Neuronal stem cell (in vitro differentiated cells): Measurements from ENCODE around the gene ABCC4.
A peak's percentile ranks its signal among the peaks of the same experiment; 100 is the strongest.

Experiments
- DNase-seq: peaks from one replicate; pipeline ENCODE4 v3.0.0-alpha.2; 2013; ENCODE audit warnings: low spot score
- H2AFZ ChIP-seq: one replicate; pipeline ENCODE4 v1.6.1; 2013; ENCODE audit warnings: mild to moderate bottlenecking, low read length, inconsistent platforms
- H2AK5ac ChIP-seq: 2 replicates; pipeline ENCODE4 v1.6.1; 2013; ENCODE audit warnings: low read depth, mild to moderate bottlenecking, inconsistent platforms, low read length, moderate library complexity, mixed read lengths
- H2BK120ac ChIP-seq: 2 replicates; pipeline ENCODE4 v1.6.1; 2013; ENCODE audit warnings: low read depth, mild to moderate bottlenecking, inconsistent platforms, low read length, moderate library complexity, mixed read lengths
- H2BK12ac ChIP-seq: one replicate; pipeline ENCODE4 v1.6.1; 2013; ENCODE audit warnings: low read length, inconsistent platforms
- H2BK15ac ChIP-seq: 2 replicates; pipeline ENCODE4 v1.6.1; 2013; ENCODE audit warnings: mild to moderate bottlenecking, low read length, inconsistent platforms, mixed read lengths
- H2BK5ac ChIP-seq: one replicate; pipeline ENCODE4 v1.6.1; 2013; ENCODE audit warnings: inconsistent platforms, mild to moderate bottlenecking, low read length, moderate library complexity
- H3K14ac ChIP-seq: one replicate; pipeline ENCODE4 v1.6.1; 2013; ENCODE audit warnings: low read length, inconsistent platforms
- H3K18ac ChIP-seq: 2 replicates; pipeline ENCODE4 v1.6.1; 2013; ENCODE audit warnings: low read length, inconsistent platforms
- H3K23ac ChIP-seq: 2 replicates; pipeline ENCODE4 v1.6.1; 2013; ENCODE audit warnings: low read depth, mild to moderate bottlenecking, mixed read lengths, low read length, inconsistent platforms; ENCODE audit not compliant: poor library complexity
- H3K27ac ChIP-seq: replicated peaks from 3 replicates; pipeline ENCODE4 v1.5.1; 2013; ENCODE audit warnings: low read length, inconsistent platforms
- H3K27me3 ChIP-seq, 3 experiments: 2 replicates each; pipeline ENCODE4 v1.6.1; 2013; ENCODE audit warnings: low read length in 3 of 3, mild to moderate bottlenecking in 2 of 3, inconsistent platforms in 1 of 3, low read depth in 1 of 3, mixed read lengths in 1 of 3, moderate library complexity in 1 of 3; ENCODE audit not compliant: control insufficient read depth in 3 of 3, insufficient read depth in 3 of 3
- H3K36me3 ChIP-seq, 2 donors: replicated peaks in 1 of 2; 2 replicates each; pipeline ENCODE4 v1.6.1; 2013; ENCODE audit warnings: low read length in 2 of 2; ENCODE audit not compliant: control insufficient read depth in 2 of 2, insufficient read depth in 2 of 2
- H3K4ac ChIP-seq: 2 replicates; pipeline ENCODE4 v1.6.1; 2013; ENCODE audit warnings: inconsistent platforms, mild to moderate bottlenecking, low read length, moderate library complexity
- H3K4me1 ChIP-seq, 2 donors: 1 replicate in 1 of 2; 2 replicates in 1 of 2; pipeline ENCODE4 v1.6.1; 2013; ENCODE audit warnings: low read length in 2 of 2, low read depth in 1 of 2; ENCODE audit not compliant: control insufficient read depth in 2 of 2, insufficient read depth in 1 of 2
- H3K4me2 ChIP-seq: one replicate; pipeline ENCODE4 v1.6.1; 2013; ENCODE audit warnings: mild to moderate bottlenecking, low read length, inconsistent platforms; ENCODE audit not compliant: insufficient read depth, poor library complexity, severe bottlenecking
- H3K4me3 ChIP-seq, 2 donors: 2 replicates each; pipeline ENCODE4 v1.5.1; 2013; ENCODE audit warnings: low read length in 2 of 2, mild to moderate bottlenecking in 2 of 2, inconsistent platforms in 1 of 2, moderate library complexity in 1 of 2
- H3K79me1 ChIP-seq: one replicate; pipeline ENCODE4 v1.6.1; 2013; ENCODE audit warnings: low read depth, mild to moderate bottlenecking, inconsistent platforms, low read length, moderate library complexity
- H3K9ac ChIP-seq: one replicate; pipeline ENCODE4 v1.6.1; 2013; ENCODE audit warnings: mild to moderate bottlenecking, low read depth, low read length, inconsistent platforms; ENCODE audit not compliant: poor library complexity
- H3K9me3 ChIP-seq, 2 donors: replicated peaks in 1 of 2; 2 replicates each; pipeline versions ENCODE3 to v1.6.1; 2013; ENCODE audit warnings: low read length in 2 of 2, mild to moderate bottlenecking in 2 of 2, inconsistent platforms in 1 of 2, low read depth in 1 of 2, mixed read lengths in 1 of 2, moderate library complexity in 1 of 2; ENCODE audit not compliant: control insufficient read depth in 2 of 2, insufficient read depth in 1 of 2
- H4K8ac ChIP-seq: one replicate; pipeline ENCODE4 v1.6.1; 2013; ENCODE audit warnings: low read depth, mild to moderate bottlenecking, inconsistent platforms, low read length, moderate library complexity
- H4K91ac ChIP-seq: one replicate; pipeline ENCODE4 v1.6.1; 2013; ENCODE audit warnings: low read length, low read depth, mild to moderate bottlenecking, inconsistent platforms; ENCODE audit not compliant: poor library complexity
- WGBS, 2 donors: extraction: QIAGEN DNeasy Blood & Tissue Kit; methylation state at CpG; one replicate each; pipeline ENCODE4 v1.1.7; 2013; ENCODE audit warnings: missing lambda C conversion rate in 2 of 2, mixed read lengths in 1 of 2; ENCODE audit not compliant: insufficient read length in 2 of 2, insufficient replicate concordance in 1 of 2; ENCODE audit errors: extremely low coverage in 2 of 2; 5-methylcytosine and 5-hydroxymethylcytosine counted together

The ABCC4 gene

DNA sequence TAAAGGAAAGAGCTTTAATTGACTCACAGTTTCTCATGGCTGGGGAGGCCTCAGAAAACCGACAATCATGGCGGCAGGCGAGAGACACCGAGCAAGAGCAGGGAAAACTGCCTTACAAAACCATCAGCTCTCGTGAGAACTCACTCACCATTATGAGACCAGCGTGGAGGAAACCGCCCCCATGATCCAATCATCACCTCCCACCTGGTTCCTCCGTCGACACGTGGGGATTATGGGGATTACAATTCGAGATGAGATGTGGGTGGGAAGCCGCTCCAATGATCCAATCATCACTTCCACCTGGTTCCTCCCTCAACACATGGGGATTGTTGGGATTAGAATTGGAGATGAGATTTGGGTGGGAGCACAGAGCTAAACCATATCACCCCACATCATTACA lies 293.9 kb downstream of the ABCC4 start:
- WGBS, 2 donors: no CpG with 5 or more reads among the region's 12 CpGs
- no peak overlapping the region for H4K8ac ChIP-seq
- peaks cover 10 to 11% of the 10 kb centered on the region in 2 donors for H3K4me1 ChIP-seq
- no peak overlapping the region for H4K91ac ChIP-seq
- H2BK15ac ChIP-seq: no peak overlapping the region
- H3K27ac ChIP-seq: no peak overlapping the region
- H3K36me3 ChIP-seq: no peaks in the 10 kb centered on the region
- H2AK5ac ChIP-seq: no peak overlapping the region
- no peaks in the 10 kb centered on the region for H3K27me3 ChIP-seq
- peak overlapping the region; percentile 18 for H3K23ac ChIP-seq
- no peak overlapping the region for H2BK120ac ChIP-seq
- H2BK5ac ChIP-seq: no peak overlapping the region
- no peak overlapping the region for H3K4me2 ChIP-seq
- no peak overlapping the region for H2BK12ac ChIP-seq
- H3K9me3 ChIP-seq: no peaks in the 10 kb centered on the region
- DNase-seq: no peak
- H3K79me1 ChIP-seq: no peaks in the 10 kb centered on the region
- no peak overlapping the region for H3K4me3 ChIP-seq
- H3K9ac ChIP-seq: no peak overlapping the region
- no peak overlapping the region for H2AFZ ChIP-seq
- H3K18ac ChIP-seq: no peak overlapping the region
- H3K14ac ChIP-seq: no peak overlapping the region
- no peak overlapping the region for H3K4ac ChIP-seq

DNA sequence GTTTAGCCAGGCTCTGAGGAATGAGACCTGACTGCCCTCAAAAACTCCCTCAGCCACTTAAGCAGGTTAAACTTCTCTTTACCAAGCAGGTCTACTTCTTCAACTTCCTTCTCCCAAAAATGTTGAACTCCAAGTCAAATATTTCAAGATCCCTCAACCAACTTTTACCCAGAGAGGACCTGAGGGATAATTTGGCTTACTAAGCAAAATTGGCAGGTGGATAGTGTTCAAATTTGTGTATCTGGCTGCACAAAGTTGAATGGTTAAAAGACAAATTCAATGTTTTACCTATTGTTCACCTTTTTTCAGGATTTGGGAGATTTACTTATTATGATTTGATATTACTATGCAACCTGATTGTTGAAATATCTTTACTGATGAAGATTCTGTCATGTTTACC lies 296.0 kb downstream of the ABCC4 start:
- H2BK12ac ChIP-seq: no peak overlapping the region
- no peak overlapping the region for H3K4ac ChIP-seq
- H4K91ac ChIP-seq: no peak overlapping the region
- no peak overlapping the region for H3K9ac ChIP-seq
- no peak overlapping the region for H3K23ac ChIP-seq
- H3K79me1 ChIP-seq: no peaks in the 10 kb centered on the region
- H3K9me3 ChIP-seq: no peaks in the 10 kb centered on the region
- H3K18ac ChIP-seq: no peak overlapping the region
- no peak overlapping the region for H3K27ac ChIP-seq
- H3K4me3 ChIP-seq: no peak overlapping the region
- H2BK15ac ChIP-seq: no peak overlapping the region
- H3K14ac ChIP-seq: no peak overlapping the region
- H3K36me3 ChIP-seq: no peaks in the 10 kb centered on the region
- no peak overlapping the region for H2AFZ ChIP-seq
- no peak overlapping the region for H3K4me2 ChIP-seq
- H3K4me1 ChIP-seq: peaks cover 10 to 12% of the 10 kb centered on the region in 2 donors
- H2BK120ac ChIP-seq: no peak overlapping the region
- no peak overlapping the region for H2BK5ac ChIP-seq
- H4K8ac ChIP-seq: no peak overlapping the region
- H2AK5ac ChIP-seq: no peak overlapping the region
- no peak for DNase-seq
- H3K27me3 ChIP-seq: no peaks in the 10 kb centered on the region

DNA sequence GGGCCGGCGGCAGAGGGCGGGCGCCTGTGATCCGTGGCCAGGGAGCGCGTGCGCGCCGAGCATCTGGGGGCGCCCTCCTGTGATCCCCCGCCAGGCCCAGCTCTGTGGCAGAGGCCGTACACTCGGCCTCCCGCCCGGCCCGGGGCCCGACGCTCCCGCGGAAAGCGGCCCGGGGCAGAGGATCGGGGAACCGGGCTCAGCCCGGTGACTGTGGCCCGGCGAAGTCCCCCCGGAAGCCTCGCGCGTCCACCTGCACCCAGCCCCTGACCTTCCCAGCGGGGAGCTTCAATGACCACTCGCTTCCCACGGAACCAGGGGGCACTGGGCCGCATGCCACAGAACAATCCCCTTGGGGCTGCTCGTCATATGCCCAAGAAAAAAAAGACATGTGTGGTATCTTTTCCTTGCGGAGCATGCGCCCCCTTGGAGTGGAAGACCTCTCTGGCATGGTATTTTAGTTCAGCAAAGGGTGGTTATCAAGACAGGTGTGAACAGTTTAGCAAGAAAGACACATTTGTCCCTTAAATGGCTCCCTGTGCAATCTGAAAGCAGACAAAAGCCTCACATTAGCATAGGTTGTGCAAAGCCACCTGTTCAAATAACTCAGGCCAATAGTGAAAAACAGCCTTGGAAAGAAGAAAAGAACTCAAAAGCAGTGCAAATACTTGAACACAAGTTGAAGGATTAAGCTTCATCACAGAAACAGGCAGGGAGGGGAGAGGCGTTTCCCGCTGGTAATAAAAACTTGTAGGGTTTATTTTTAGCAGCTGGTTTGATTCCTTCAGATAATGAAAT lies 298.0 kb downstream of the ABCC4 start:
- Histone ChIP-seq H3K27me3 (no peaks in the 10 kb centered on the region), H2BK5ac (peak overlapping the region; percentile 85), H3K9me3 (no peaks in the 10 kb centered on the region), H3K4me2 (peak overlapping the region; percentile 35), H3K79me1 (no peaks in the 10 kb centered on the region), H3K23ac (no peak overlapping the region), H2BK12ac (peak overlapping the region; percentile 78), H3K9ac (peak overlapping the region; percentile 25), H2BK120ac (peak overlapping the region; percentile 90), H4K8ac (no peak overlapping the region), H3K14ac (no peak overlapping the region), H4K91ac (peak overlapping the region; percentile 99), H3K4me3 (no peak overlapping the region), H3K4ac (no peak overlapping the region), H2AK5ac (peak overlapping the region; percentile 32), H3K27ac (peak overlapping the region; percentile 8), H2AFZ (peak overlapping the region; percentile 54), H3K18ac (peak overlapping the region; percentile 98), H2BK15ac (peak overlapping the region; percentile 56), H3K36me3 (no peaks in the 10 kb centered on the region), H3K4me1 (peaks cover 10 to 12% of the 10 kb centered on the region in 2 donors)
- no CpG with 5 or more reads among the region's 41 CpGs for WGBS, 2 donors
- peak; percentile 17 for DNase-seq

DNA sequence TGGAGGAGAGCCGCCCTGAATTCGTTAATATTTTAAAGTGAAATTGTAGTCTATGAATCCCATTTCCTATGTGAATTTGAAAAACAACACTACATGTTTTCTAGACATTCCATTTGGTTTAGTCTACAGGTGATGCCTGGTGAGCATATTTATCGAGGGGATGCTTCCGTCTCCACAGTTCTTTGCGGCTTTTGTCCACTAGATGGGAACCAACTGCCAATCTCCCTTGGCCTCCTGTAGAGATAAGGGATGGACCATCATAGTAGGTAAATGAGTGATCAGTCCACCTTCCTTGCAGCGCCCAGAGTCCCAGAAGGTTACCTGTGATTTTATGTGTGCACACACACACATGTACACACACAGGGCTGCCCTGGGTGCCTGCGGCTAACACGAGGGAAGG lies 299.1 kb downstream of the ABCC4 start:
- H2BK15ac ChIP-seq: peak overlapping the region; percentile 30
- H2BK12ac ChIP-seq: no peak overlapping the region
- no peak overlapping the region for H2BK5ac ChIP-seq
- H4K8ac ChIP-seq: no peak overlapping the region
- no peak overlapping the region for H3K9ac ChIP-seq
- H2AK5ac ChIP-seq: peak overlapping the region; percentile 48
- H3K18ac ChIP-seq: peak overlapping the region; percentile 86
- no peak overlapping the region for H3K4me3 ChIP-seq
- WGBS, 2 donors: no CpG with 5 or more reads among the region's 8 CpGs
- no peak overlapping the region for H2AFZ ChIP-seq
- H3K36me3 ChIP-seq: no peaks in the 10 kb centered on the region
- no peak overlapping the region for H4K91ac ChIP-seq
- no peak overlapping the region for H3K27ac ChIP-seq
- H3K9me3 ChIP-seq: no peaks in the 10 kb centered on the region
- H3K23ac ChIP-seq: no peak overlapping the region
- no peak overlapping the region for H3K4ac ChIP-seq
- no peaks in the 10 kb centered on the region for H3K27me3 ChIP-seq
- H3K79me1 ChIP-seq: no peaks in the 10 kb centered on the region
- H3K4me2 ChIP-seq: no peak overlapping the region
- no peak for DNase-seq
- H3K4me1 ChIP-seq: peaks cover 10 to 12% of the 10 kb centered on the region in 2 donors
- no peak overlapping the region for H3K14ac ChIP-seq
- H2BK120ac ChIP-seq: no peak overlapping the region
